HepG2 (cell line): ENCODE data around the gene KANK4. TPM values are rescaled to one million over a fixed set of nuclear protein-coding genes. Genes with fewer than 3 reads are reported as not detected.

Experiments used
- CC2D1A ChIP-seq: sonication (generic); formaldehyde crosslinking; IDR thresholded peaks from 2 replicates; pipeline ENCODE4 v1.8.1; 2023; ENCODE audit warnings: mild to moderate bottlenecking, missing genetic modification reagents
- EZH2 ChIP-seq: conservative IDR thresholded peaks from 2 replicates; pipeline ENCODE4 v1.6.1; 2012; ENCODE audit warnings: mild to moderate bottlenecking, low read depth, low read length, moderate library complexity
- FOXA3 ChIP-seq: IDR thresholded peaks from 2 replicates; pipeline ENCODE4 v1.6.1; 2016; ENCODE audit warnings: missing genetic modification reagents, missing compliant biosample characterization
- GTF2F1 ChIP-seq: fragments of 150-350 bp; IDR thresholded peaks from 2 replicates; pipeline ENCODE4 v1.6.1; 2014; ENCODE audit warnings: low read length
- HNRNPK ChIP-seq: fragments of 200-400 bp; formaldehyde crosslinking; IDR thresholded peaks from 2 replicates; pipeline ENCODE4 v1.6.1; 2018; ENCODE audit warnings: low read length, low read depth, moderate library complexity, mild to moderate bottlenecking; ENCODE audit not compliant: poor library complexity, severe bottlenecking
- KAT2B ChIP-seq: fragments of 150-350 bp; IDR thresholded peaks from 2 replicates; pipeline ENCODE4 v1.6.1; 2014; ENCODE audit warnings: low read depth, low read length, borderline replicate concordance
- MIER3 ChIP-seq: IDR thresholded peaks from 2 replicates; pipeline ENCODE4 v1.6.1; 2016; ENCODE audit warnings: missing compliant biosample characterization, borderline replicate concordance
- NFRKB ChIP-seq: fragments of 450-650 bp; IDR thresholded peaks from 2 replicates; pipeline ENCODE4 v1.6.1; 2017
- POLR2G ChIP-seq: fragments of 200-400 bp; formaldehyde crosslinking; IDR thresholded peaks from 2 replicates; pipeline ENCODE4 v1.6.1; 2018; ENCODE audit warnings: mild to moderate bottlenecking, low read depth, low read length, moderate library complexity
- RFX3 ChIP-seq: IDR thresholded peaks from 2 replicates; pipeline ENCODE4 v1.6.1; 2016; ENCODE audit warnings: missing biosample characterization, missing genetic modification reagents
- SATB2 ChIP-seq: sonication (generic); formaldehyde crosslinking; IDR thresholded peaks from 2 replicates; pipeline ENCODE4 v1.5.0; 2020; ENCODE audit warnings: missing genetic modification reagents
- XRCC5 ChIP-seq: fragments of 200-400 bp; formaldehyde crosslinking; optimal IDR thresholded peaks from 2 replicates; pipeline ENCODE3; 2017; ENCODE audit warnings: mild to moderate bottlenecking, low read length
- ZBTB1 ChIP-seq: sonication (generic); formaldehyde crosslinking; IDR thresholded peaks from 2 replicates; pipeline ENCODE4 v1.4.0; 2020; ENCODE audit warnings: missing genetic modification reagents, borderline replicate concordance
- ZBTB20 ChIP-seq: sonication (generic); formaldehyde crosslinking; IDR thresholded peaks from 2 replicates; pipeline ENCODE4 v1.8.1; 2023; ENCODE audit warnings: missing genetic modification reagents, low read depth, mild to moderate bottlenecking, borderline replicate concordance
- ZNF138 ChIP-seq: sonication (generic); formaldehyde crosslinking; IDR thresholded peaks from 2 replicates; pipeline ENCODE4 v1.5.0; 2020; ENCODE audit warnings: mild to moderate bottlenecking, low read depth, missing genetic modification reagents
- ZNF331 ChIP-seq: sonication (generic); formaldehyde crosslinking; IDR thresholded peaks from 2 replicates; pipeline ENCODE4 v1.4.0; 2020; ENCODE audit warnings: missing genetic modification reagents
- ZNF776 ChIP-seq: sonication (generic); formaldehyde crosslinking; IDR thresholded peaks from 2 replicates; pipeline ENCODE4 v1.4.0; 2020; ENCODE audit warnings: mild to moderate bottlenecking, missing genetic modification reagents
- polyA plus RNA-seq, 8 experiments: library from polyadenylated mRNA; depleted of rRNA in 3 of 8; stranded (reverse) in 7 of 8; unstranded in 1 of 8; fragments of >200 nt; fragmentation: Illumina TruSeq in 4 of 8; extraction: Trizol in 4 of 8; gene quantifications; 2 replicates each; pipeline versions ENCODE4 v1.2.1 to v1.2.3, GENCODE V29; 2011 to 2016; ENCODE audit warnings: low read depth in 4 of 8, missing spikeins in 1 of 8, mixed read lengths in 1 of 8; ENCODE audit not compliant: insufficient read depth in 1 of 8
- total RNA-seq, 5 experiments: library from RNA; depleted of rRNA; stranded (reverse); fragments of >200 nt; fragmentation: Illumina TruSeq; extraction: Trizol; gene quantifications; 2 replicates each; pipeline ENCODE4 v1.2.3, GENCODE V29; 2016; ENCODE audit warnings: low read depth in 1 of 5
- TF ChIP-seq, protein P1 (sequence below): sonication (generic); formaldehyde crosslinking; IDR thresholded peaks from 2 replicates; pipeline ENCODE4 v1.5.0; 2020; ENCODE audit warnings: missing genetic modification reagents
- TF ChIP-seq, protein P2 (sequence below): IDR thresholded peaks from 2 replicates; pipeline ENCODE4 v1.6.1; 2016; ENCODE audit warnings: control low read depth
- TF ChIP-seq, protein P3 (sequence below): sonication (generic); formaldehyde crosslinking; IDR thresholded peaks from 2 replicates; pipeline ENCODE4 v1.9.0; 2021; ENCODE audit warnings: missing genetic modification reagents, mild to moderate bottlenecking, borderline replicate concordance
- TF ChIP-seq, protein P4 (sequence below): sonication (generic); formaldehyde crosslinking; IDR thresholded peaks from 2 replicates; pipeline ENCODE4 v1.4.0; 2020; ENCODE audit warnings: missing genetic modification reagents, mild to moderate bottlenecking, borderline replicate concordance
- TF ChIP-seq, protein P5 (sequence below): sonication (generic); formaldehyde crosslinking; conservative IDR thresholded peaks from 2 replicates; pipeline ENCODE4 v1.8.1; 2023; ENCODE audit warnings: missing genetic modification reagents
- TF ChIP-seq, protein P6 (sequence below): IDR thresholded peaks from 2 replicates; pipeline ENCODE4 v1.6.1; 2016; ENCODE audit warnings: missing genetic modification reagents, missing compliant biosample characterization

Gene KANK4
- total and polyA plus RNA-seq, 2 of the 13 experiments (the other 11 are each of a cell fraction or from before 2014, with no cell fraction given), result 16.1 to 25.7 TPM

DNA sequence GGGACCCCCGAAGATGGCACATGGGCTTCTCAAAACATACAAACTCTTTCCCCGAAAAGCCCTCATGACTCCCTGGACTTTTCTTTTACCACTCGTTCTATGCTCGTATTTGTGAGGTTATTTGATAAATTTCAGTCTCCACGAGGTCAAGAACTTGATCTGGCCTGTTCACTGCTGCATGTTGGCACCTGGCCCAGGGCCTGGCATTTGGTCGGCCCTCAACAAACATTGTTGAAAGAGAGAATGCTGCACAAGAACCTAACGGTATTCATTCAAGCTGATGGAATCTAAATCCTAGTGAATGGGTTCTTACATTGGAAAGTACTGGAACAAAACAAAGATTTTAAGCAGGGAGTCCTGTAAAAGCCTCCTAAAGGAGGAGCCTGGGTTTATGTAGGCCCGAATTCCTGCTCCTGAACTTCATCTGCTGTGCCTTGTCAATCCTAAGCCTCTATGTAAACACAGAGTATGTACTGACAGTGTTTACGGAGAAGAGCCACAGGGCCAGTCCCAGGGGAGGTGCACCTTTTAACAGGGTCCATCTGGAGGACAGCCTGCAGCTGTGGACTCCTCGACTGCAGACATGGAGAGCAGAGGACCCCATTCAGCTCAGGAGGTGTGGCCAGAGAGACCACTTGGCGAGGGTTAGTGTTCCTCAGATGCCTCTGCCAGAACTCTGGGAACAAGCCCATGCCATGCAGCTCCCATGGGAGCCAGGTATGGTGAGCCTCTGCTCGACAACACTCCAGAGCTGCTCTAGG is 77.7 kb downstream of the KANK4 start (continued):
- TF ChIP-seq, protein P1, sequence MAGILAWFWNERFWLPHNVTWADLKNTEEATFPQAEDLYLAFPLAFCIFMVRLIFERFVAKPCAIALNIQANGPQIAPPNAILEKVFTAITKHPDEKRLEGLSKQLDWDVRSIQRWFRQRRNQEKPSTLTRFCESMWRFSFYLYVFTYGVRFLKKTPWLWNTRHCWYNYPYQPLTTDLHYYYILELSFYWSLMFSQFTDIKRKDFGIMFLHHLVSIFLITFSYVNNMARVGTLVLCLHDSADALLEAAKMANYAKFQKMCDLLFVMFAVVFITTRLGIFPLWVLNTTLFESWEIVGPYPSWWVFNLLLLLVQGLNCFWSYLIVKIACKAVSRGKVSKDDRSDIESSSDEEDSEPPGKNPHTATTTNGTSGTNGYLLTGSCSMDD (CRISPR knock-in tag), result no peak
- TF ChIP-seq ZNF776 (CRISPR knock-in tag), result peak; percentile 63; the same call in 1 of the 2 replicates
- TF ChIP-seq HNRNPK, result no peak
- no peak for TF ChIP-seq ZBTB1 (CRISPR knock-in tag)
- TF ChIP-seq SATB2 (CRISPR knock-in tag), result no peak
- TF ChIP-seq, protein P2, sequence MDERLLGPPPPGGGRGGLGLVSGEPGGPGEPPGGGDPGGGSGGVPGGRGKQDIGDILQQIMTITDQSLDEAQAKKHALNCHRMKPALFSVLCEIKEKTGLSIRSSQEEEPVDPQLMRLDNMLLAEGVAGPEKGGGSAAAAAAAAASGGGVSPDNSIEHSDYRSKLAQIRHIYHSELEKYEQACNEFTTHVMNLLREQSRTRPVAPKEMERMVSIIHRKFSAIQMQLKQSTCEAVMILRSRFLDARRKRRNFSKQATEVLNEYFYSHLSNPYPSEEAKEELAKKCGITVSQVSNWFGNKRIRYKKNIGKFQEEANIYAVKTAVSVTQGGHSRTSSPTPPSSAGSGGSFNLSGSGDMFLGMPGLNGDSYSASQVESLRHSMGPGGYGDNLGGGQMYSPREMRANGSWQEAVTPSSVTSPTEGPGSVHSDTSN (CRISPR knock-in tag), result peak; percentile 75
- peak; percentile 71 for TF ChIP-seq XRCC5
- peak; percentile 41; the same call in 1 of the 2 replicates for TF ChIP-seq MIER3 (CRISPR knock-in tag)
- no peak for TF ChIP-seq EZH2
- TF ChIP-seq ZNF331, result peak; percentile 85; the same call in 1 of the 2 replicates
- TF ChIP-seq, protein P3, sequence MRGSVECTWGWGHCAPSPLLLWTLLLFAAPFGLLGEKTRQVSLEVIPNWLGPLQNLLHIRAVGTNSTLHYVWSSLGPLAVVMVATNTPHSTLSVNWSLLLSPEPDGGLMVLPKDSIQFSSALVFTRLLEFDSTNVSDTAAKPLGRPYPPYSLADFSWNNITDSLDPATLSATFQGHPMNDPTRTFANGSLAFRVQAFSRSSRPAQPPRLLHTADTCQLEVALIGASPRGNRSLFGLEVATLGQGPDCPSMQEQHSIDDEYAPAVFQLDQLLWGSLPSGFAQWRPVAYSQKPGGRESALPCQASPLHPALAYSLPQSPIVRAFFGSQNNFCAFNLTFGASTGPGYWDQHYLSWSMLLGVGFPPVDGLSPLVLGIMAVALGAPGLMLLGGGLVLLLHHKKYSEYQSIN (CRISPR knock-in tag), result no peak
- TF ChIP-seq GTF2F1, result no peak
- no peak for TF ChIP-seq RFX3 (CRISPR knock-in tag)
- no peak for TF ChIP-seq KAT2B
- no peak for TF ChIP-seq NFRKB
- TF ChIP-seq, protein P4, sequence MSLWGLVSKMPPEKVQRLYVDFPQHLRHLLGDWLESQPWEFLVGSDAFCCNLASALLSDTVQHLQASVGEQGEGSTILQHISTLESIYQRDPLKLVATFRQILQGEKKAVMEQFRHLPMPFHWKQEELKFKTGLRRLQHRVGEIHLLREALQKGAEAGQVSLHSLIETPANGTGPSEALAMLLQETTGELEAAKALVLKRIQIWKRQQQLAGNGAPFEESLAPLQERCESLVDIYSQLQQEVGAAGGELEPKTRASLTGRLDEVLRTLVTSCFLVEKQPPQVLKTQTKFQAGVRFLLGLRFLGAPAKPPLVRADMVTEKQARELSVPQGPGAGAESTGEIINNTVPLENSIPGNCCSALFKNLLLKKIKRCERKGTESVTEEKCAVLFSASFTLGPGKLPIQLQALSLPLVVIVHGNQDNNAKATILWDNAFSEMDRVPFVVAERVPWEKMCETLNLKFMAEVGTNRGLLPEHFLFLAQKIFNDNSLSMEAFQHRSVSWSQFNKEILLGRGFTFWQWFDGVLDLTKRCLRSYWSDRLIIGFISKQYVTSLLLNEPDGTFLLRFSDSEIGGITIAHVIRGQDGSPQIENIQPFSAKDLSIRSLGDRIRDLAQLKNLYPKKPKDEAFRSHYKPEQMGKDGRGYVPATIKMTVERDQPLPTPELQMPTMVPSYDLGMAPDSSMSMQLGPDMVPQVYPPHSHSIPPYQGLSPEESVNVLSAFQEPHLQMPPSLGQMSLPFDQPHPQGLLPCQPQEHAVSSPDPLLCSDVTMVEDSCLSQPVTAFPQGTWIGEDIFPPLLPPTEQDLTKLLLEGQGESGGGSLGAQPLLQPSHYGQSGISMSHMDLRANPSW (CRISPR knock-in tag), result 0 out of 2 replicates have a peak, but pooled peaks have one; percentile 49
- TF ChIP-seq ZNF138 (CRISPR knock-in tag), result no peak
- TF ChIP-seq, protein P5, sequence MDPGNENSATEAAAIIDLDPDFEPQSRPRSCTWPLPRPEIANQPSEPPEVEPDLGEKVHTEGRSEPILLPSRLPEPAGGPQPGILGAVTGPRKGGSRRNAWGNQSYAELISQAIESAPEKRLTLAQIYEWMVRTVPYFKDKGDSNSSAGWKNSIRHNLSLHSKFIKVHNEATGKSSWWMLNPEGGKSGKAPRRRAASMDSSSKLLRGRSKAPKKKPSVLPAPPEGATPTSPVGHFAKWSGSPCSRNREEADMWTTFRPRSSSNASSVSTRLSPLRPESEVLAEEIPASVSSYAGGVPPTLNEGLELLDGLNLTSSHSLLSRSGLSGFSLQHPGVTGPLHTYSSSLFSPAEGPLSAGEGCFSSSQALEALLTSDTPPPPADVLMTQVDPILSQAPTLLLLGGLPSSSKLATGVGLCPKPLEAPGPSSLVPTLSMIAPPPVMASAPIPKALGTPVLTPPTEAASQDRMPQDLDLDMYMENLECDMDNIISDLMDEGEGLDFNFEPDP (CRISPR knock-in tag), result no peak
- TF ChIP-seq CC2D1A (CRISPR knock-in tag), result no peak
- no peak for TF ChIP-seq POLR2G
- TF ChIP-seq, protein P6, sequence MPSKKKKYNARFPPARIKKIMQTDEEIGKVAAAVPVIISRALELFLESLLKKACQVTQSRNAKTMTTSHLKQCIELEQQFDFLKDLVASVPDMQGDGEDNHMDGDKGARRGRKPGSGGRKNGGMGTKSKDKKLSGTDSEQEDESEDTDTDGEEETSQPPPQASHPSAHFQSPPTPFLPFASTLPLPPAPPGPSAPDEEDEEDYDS, result peak; percentile 47; the same call in 1 of the 2 replicates
- peak; percentile 98 for TF ChIP-seq FOXA3 (CRISPR knock-in tag)
- no peak for TF ChIP-seq ZBTB20 (CRISPR knock-in tag)
